Right ventricle myocardium superior (tissue), 1 donor: ENCODE data around the gene IWS1. TPM values are rescaled to one million over a fixed set of nuclear protein-coding genes. Genes with fewer than 3 reads are reported as not detected.

ENCODE experiments used
- ATAC-seq: fragments of 200-7000 bp; cut with Tn5 transposase; one replicate; pipeline ENCODE4 v1.9.1; 2020; ENCODE audit warnings: mild to moderate bottlenecking; ENCODE audit not compliant: poor library complexity
- DNase-seq: peaks from one replicate; pipeline ENCODE4 v3.0.0-alpha.2; 2020
- intact Hi-C: fragments of 100-400 bp; cut with DNase I; formaldehyde crosslinking; loops from one replicate; pipeline ENCODE4 v1.11.2; 2022
- total RNA-seq: library from RNA; stranded (reverse); fragmentation: NEBNext Ultra II Directional; extraction: Animal tissue kit (Norgen Biotek cat#: 25700); gene quantifications from one replicate; pipeline ENCODE4 v1.2.1, GENCODE V29; 2021
- donor health status: DM: no; HTN: yes; CAD: no; lungs with severe emphysema.

Gene IWS1
- total RNA-seq, 1 donor from 2014 or later, result 57.7 TPM

- DNase-seq, result no peak
- intact Hi-C loops, result no loop called here
- no peak for ATAC-seq
Observed at GRCh38 chr2:127511917-127512316, 14.4 kb downstream of the IWS1 start.

- intact Hi-C loops, result no loop called here
- DNase-seq (no peak), ATAC-seq (no peak)
Observed at GRCh38 chr2:127511090-127511695, 15.1 kb downstream of the IWS1 start.

- intact Hi-C loops, result no loop called here
- DNase-seq, result no peak
- ATAC-seq, result no peak
Observed at GRCh38 chr2:127510073-127510472, 16.2 kb downstream of the IWS1 start.

- intact Hi-C loops, result no loop called here
- DNase-seq (peak; percentile 76), ATAC-seq (peak; percentile 94)
Observed at GRCh38 chr2:127508631-127509034, 17.7 kb downstream of the IWS1 start.

- ATAC-seq, result peak; percentile 24
- intact Hi-C loops, result no loop called here
- DNase-seq, result no peak
Observed at GRCh38 chr2:127508023-127508630, 18.2 kb downstream of the IWS1 start.

- intact Hi-C loops, result no loop called here
- ATAC-seq, result no peak
- DNase-seq, result no peak
Observed at GRCh38 chr2:127506510-127506909, 19.8 kb downstream of the IWS1 start.

GRCh38 chr2:127504552-127505430 is 21.5 kb downstream of the IWS1 start:
- DNase-seq (no peak), ATAC-seq (no peak)
- intact Hi-C loops, result no loop called here

- ATAC-seq (no peak), DNase-seq (no peak)
- intact Hi-C loops, result no loop called here
Observed at GRCh38 chr2:127503491-127503890, 22.8 kb downstream of the IWS1 start.

- DNase-seq (no peak), ATAC-seq (no peak)
- intact Hi-C loops, result no loop called here
Observed at GRCh38 chr2:127498386-127498785, 27.9 kb downstream of the IWS1 start.

GRCh38 chr2:127490283-127490682 is 36.0 kb downstream of the IWS1 start:
- intact Hi-C loops, result no loop called here
- ATAC-seq (no peak), DNase-seq (no peak)

- intact Hi-C loops, result loop anchor here (5.0 kb wide), 1 partner anchor 164 kb away; no protein-coding TSS in a partner anchor
- DNase-seq, result no peak
- ATAC-seq, result no peak
Observed at GRCh38 chr2:127486247-127487058, 39.8 kb downstream of the IWS1 start.

- no peak for ATAC-seq
- intact Hi-C loops, result loop anchor here (5.0 kb wide), 1 partner anchor 163 kb away; no protein-coding TSS in a partner anchor
- no peak for DNase-seq
Observed at GRCh38 chr2:127485694-127486071, 40.6 kb downstream of the IWS1 start.

GRCh38 chr2:127485051-127485693 is 41.1 kb downstream of the IWS1 start:
- ATAC-seq, result no peak
- no peak for DNase-seq
- intact Hi-C loops, result loop anchor here (5.0 kb wide), 1 partner anchor 163 kb away; no protein-coding TSS in a partner anchor

GRCh38 chr2:127482031-127482430 is 44.3 kb downstream of the IWS1 start:
- ATAC-seq, result no peak
- intact Hi-C loops, result no loop called here
- no peak for DNase-seq

- intact Hi-C loops, result no loop called here
- ATAC-seq (no peak), DNase-seq (no peak)
Observed at GRCh38 chr2:127479866-127480743, 46.2 kb downstream of the IWS1 start.

GRCh38 chr2:127479219-127479825 is 47.0 kb downstream of the IWS1 start:
- DNase-seq (no peak), ATAC-seq (peak; percentile 70)
- intact Hi-C loops, result no loop called here

GRCh38 chr2:127475788-127476187 is 50.5 kb downstream of the IWS1 start:
- intact Hi-C loops, result no loop called here
- ATAC-seq, result no peak
- no peak for DNase-seq
